ENCODE measurements around the gene NAA40.

Gene NAA40

DNA sequence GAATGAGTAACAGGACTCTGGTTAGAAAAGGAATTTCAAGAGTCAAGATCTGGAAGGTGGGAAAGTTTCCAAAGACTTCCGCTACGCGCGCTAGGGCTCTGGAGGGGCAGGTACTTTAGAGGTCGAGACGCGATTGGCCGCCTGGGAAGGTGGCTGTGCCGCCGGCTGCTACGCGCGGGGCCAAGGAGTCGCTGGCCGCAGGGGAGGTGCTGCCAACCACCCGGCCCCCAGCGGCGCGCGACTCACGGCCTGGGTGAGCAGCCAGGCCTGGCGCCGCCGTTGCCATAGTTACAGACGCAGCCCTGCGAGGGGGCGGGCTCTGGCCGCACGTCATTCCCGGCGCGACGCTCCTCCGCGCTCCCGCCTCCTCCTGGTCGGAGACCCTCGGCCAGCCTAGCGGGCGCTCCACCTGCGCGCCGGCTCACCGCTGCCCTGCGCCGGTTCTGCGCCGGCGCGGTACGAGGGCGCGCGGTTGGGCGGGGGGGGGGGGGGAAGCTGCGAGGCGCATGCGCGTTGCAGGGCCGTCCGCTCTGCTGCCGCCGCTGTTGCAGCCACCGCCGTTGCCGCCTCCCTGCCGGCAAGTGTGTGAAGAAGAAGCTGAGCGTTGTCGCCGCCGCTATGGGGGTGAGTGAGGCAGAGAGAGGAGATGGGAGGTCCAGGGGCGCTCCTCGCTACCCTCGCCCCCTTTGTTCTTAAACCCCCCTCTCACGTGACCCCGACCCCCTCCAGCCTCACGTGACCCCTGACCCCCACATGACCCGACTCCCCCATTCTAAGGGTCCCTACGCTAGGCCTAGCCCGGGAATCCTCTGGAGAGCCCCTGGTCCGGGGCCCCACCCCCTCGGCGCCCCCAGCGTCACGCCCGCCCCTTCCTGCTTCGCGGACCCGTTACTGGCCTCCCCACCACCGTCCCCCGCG is at the start of gene NAA40:
TSS of gene NAA40 (plus strand) at position 524 of the 918 bp plus-strand sequence. CDS start at position 619, 95 bp downstream.
- peak; percentile 94 to 95 for DNase-seq

DNA sequence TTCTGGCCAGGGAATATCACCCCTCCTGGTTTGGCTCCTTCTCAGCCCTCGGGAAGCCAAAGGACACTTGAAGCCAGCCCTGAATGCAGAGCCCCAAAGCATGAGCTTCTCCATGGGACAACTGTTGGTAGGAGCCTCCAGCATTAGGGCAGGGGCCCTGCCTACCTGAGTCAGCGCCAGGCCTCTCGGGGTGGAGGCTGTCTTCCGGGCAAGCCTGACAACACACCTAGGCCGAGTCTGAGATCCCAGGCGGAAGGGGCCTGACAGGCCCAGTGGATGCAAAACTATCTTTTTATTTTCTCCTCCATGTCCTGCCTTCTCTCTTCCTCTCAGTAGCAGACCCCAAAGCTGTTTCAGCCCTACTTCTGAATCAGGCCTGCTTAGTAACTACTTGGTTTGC is 49.5 kb upstream of the NAA40 start:
- no peak for DNase-seq

DNA sequence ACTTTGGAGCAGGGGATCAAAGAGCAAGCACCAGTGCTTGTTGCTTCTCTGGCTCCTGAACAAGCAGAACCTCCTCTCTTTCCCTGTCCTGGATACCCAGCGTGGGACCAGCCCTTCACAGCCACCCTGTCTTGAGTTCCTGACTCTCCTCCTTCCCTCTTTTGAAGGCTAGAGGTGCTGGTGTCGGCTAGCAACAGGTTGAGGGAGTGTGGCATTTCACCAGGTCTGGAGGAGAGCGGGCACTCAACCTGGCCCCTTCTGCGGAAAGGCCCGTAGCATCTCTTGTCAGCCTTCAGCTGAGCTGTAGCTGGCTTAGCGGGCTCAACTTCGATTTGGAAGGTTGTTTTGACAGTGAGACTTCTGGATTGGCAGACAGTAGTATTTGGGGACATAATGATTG is 48.4 kb upstream of the NAA40 start:
- no peak for DNase-seq

DNA sequence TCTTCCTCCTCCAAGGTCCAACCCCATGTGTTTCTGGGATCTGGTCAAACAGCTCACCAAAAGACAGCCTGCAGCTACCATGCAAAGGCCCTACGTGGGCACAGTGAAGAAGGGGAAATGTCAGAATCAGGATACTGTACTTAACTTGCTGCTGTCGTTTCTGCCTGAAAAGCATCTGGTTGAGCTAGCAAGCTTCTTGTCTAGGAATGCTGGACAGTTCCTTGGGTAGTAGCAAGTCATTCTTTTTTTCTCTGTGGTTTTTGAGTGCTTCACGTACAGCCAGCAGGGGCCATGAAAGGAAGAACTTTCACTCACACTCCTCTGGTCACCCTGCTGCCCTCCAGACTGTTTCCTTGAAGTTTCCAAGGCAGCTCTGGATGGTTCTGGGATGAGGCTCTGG is 46.6 kb upstream of the NAA40 start:
- no peak for DNase-seq

DNA sequence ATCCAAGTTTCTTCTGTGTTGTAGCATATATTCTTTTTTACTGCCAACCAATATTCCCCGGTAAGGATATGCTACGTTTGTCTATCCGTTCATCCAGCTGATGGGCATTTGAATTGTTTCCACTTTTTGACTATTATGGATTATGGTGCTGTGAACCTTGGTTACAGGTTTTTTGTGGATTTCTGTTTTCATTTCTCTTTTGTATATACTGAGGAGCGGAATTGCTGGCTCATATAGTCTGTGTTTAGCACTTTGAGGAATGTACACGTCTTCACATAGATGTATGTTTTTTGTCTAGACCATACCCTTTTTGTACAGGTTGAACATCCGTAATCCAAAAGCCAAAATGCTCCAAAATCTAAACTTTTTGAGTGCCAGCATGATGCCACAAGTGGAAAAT is 45.4 kb upstream of the NAA40 start:
- no peak for DNase-seq

DNA sequence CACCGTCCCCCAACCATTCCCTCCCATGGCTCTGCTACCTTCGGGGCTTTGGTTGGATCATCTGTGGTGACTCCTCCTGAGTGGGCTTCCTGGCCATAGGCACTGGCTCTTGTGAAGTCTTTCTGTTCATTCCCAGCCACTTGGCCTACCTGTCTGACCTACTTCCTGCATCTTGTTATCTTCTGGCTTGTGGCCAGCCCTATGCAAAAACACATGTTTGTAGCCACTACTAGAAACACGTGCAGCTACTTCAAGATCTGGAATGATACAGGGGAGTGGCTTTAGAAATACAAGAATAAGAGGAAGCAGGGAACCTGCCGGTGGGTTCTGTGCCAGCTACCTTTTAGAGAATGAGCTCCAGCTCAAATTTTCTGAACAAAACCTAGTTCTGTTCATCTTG is 42.7 kb upstream of the NAA40 start:
- no peak for DNase-seq

DNA sequence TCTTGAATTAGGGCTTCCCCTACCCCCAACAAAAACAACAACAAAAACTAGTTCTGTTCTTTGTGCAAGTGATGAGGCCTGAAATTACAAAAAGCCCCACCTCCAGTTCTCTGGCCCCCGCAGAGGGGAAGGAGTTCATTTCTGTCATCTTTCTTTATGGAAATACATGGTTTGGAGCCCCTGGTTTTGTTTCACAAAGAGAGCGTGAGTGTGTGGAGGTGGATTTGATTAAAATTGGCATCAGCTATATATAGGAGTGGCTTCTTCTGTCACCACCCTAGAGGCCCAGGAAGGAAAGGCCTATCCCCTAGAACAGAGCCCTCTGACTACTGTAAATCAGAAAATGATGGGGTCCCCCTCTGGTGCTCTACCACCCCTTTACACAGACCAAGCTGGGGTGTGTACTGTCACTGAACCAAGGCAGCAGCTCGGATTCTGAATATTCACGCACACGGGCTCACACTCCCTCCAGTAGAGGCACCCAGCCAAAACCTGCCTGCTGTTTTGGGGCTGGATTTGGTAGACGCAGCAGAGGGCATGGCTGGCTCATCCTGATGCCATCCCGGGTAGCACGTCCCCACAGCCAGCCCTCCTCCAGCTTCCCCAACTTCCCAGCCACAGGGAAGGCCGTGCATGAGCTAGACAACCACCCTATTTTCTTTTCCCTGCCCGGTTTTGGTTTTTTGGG is 41.2 kb upstream of the NAA40 start:
- no peak for DNase-seq

DNA sequence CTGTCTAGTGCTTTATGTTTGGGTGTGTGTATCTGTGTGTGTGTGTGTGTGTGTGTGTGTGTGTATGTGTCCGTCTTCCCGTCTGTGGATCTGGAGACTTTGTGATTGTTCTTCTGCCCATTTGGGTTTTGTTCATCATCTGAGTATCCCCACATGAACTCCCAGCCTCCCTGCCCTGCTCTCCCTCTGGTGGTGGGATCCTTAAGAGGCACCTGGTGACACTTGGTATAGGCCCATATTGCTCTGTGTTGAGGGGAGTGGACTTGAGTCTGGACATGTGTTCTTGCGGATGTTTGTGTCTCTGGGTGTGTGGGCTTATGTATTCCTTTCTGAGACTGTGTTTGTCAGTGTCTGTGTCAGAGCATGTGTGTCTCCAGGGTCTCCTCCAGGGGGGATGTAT is 37.1 kb upstream of the NAA40 start:
- peak in 1 of 2 donors; percentile 19 for DNase-seq

DNA sequence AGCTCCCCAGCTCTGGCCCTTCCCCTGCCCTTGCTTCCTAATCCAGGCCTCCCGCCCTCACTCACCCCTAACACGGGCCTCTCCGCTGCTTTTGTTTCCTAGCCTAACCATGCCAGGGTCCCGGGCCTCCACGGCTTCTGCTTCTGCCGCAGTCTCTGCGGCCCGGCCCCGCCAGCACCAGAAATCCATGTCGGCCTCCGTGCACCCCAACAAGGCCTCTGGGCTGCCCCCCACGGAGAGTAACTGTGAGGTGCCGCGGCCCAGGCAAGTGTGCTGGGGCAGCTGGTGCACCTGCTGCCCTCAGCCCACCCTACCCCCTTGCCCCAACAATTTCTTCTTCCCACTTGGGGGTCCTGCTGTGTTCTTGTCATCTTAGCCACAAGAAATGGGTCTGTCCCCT is 34.9 kb upstream of the NAA40 start:
- DNase-seq, result no peak

DNA sequence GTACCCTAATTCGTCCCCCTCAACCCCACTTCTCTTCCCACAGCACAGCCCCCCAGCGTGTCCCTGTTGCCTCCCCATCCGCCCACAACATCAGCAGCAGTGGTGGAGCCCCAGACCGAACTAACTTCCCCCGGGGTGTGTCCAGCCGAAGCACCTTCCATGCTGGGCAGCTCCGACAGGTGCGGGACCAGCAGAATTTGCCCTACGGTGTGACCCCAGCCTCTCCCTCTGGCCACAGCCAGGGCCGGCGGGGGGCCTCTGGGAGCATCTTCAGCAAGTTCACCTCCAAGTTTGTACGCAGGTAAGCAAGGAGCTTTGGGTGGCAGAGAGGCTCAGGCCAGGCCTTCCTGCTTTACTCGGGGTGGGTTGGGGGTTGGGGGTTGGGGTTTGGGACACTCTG is 34.1 kb upstream of the NAA40 start:
- no peak for DNase-seq

DNA sequence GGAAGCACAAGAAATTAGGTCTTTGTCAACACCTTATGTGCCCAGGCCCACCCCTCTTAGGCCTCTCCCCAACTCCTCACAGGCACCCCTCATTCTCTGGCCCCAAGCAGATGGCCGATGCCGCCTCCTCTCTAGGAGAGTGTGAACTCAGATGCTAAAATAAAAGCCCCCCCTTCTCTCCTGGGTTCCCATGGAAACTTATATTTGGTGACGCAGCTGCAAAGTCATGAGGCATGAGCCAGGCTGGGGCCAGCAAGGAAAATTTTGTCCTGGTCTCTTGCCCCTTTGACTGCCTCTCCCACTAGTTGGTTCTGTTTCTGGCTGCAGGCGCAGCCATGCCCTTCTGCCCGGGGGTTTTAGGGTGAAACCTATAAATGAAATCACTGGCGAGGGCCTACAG is 33.6 kb upstream of the NAA40 start:
- DNase-seq, result no peak

DNA sequence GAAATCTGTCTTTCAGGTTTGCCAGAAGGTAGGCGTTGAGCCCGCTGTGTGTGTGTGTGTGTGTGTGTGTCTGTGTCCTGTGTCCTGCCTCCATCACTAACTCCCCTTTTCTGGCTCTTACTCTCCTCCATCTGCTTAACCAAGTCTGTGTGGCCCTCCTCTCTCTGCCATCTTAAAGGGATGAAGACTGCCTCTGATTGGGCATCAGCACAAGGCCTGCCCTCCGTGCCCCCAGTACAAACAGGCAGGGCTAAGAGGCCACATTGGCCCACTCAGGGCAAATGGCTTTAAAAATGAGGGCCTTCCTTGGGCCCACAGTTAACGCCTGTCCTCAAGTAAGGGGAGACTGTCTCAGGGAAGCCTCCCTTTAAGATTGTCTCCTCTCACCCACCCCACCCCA is 32.7 kb upstream of the NAA40 start:
- no peak for DNase-seq

DNA sequence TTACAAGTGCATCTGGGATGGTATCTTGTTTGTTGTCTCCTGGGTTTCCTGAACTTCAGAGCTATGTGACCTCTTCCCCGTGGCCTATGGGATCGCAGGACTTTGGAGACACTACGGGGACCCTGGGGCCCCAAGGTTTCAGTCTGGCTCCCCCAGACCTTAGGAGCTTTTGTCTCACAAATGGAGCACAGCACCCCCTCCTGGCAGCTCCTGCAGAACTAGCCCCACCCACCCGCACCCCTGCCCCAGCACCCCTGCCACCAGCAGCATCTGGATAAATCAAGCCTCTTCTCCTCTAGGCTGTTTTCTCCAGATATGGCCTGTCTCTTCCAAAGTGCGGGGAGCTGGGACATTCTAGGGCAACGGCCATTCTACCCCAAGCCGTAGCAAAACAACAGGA is 32.2 kb upstream of the NAA40 start:
- peak; percentile 43 to 64 for DNase-seq

DNA sequence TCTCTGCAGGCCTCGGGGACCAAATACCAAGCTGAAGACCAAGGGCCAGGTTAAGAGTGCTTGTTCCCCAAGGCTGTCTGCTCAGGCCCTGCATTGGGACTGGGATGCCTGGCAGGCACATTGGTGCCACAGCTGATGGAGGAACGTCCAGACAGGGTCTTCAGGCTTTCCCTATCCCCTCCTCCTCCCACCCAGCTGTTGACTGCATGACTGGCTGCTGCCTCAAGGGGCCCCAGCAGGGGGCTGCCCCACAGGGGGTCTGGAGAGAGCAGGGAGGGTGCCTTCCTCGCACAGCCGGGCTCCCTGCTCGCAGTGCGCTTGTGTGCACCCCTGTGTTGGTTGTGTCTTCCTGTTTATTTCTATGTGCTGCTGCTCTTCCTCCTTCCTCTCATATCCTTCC is 31.7 kb upstream of the NAA40 start:
- no peak for DNase-seq

DNA sequence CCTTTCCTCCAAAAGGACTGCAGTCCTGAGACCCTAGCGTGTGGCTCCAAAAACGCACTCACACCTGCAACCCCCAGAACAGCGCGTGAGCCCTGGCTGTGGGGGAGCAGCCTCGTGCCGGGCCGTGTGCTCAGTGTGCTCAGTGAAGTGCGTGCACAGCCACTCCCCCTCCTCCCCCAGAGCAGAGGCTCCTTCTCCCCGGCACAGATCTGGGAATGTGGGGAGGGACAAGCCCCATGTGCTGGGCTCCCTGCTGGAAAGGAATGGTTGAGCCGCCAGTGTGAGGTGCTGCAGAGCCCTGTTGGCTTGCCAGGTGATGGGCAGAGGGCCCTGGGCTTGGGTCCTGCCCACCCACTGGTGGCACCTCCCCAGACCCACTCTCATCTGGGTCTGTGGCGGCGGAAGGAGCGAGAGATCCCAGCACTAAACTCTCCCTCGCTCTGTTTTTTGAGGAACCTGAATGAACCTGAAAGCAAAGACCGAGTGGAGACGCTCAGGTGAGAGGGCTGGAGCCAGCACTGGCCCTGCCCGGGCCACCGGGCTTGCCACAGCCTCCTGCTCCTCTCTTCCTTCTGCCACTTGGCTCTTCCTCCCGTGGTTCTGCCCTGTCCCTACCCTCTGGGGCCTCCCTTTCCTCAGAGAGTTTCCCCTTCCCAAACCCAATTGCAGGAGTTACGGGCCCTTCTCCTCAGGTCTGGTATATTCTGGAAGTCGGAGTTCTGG is 30.8 kb upstream of the NAA40 start:
- no peak for DNase-seq

DNA sequence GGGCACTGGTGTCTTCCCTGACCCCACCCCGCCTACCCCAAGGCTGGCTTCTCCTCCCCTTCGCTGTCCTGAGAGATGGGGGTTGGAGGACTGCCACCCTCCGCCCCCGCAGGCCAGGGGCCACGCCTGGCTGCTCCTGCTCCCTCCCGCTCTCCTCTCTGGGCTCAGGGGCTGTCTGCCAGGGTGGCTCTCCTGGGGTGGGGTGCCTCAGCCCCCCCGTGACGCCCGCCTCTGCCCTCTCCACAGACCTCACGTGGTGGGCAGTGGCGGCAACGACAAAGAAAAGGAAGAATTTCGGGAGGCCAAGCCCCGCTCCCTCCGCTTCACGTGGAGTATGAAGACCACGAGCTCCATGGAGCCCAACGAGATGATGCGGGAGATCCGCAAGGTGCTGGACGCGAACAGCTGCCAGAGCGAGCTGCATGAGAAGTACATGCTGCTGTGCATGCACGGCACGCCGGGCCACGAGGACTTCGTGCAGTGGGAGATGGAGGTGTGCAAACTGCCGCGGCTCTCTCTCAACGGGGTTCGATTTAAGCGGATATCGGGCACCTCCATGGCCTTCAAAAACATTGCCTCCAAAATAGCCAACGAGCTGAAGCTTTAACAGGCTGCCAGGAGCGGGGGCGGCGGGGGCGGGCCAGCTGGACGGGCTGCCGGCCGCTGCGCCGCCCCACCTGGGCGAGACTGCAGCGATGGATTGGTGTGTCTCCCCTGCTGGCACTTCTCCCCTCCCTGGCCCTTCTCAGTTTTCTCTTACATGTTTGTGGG is 30.0 kb upstream of the NAA40 start:
- no peak for DNase-seq

DNA sequence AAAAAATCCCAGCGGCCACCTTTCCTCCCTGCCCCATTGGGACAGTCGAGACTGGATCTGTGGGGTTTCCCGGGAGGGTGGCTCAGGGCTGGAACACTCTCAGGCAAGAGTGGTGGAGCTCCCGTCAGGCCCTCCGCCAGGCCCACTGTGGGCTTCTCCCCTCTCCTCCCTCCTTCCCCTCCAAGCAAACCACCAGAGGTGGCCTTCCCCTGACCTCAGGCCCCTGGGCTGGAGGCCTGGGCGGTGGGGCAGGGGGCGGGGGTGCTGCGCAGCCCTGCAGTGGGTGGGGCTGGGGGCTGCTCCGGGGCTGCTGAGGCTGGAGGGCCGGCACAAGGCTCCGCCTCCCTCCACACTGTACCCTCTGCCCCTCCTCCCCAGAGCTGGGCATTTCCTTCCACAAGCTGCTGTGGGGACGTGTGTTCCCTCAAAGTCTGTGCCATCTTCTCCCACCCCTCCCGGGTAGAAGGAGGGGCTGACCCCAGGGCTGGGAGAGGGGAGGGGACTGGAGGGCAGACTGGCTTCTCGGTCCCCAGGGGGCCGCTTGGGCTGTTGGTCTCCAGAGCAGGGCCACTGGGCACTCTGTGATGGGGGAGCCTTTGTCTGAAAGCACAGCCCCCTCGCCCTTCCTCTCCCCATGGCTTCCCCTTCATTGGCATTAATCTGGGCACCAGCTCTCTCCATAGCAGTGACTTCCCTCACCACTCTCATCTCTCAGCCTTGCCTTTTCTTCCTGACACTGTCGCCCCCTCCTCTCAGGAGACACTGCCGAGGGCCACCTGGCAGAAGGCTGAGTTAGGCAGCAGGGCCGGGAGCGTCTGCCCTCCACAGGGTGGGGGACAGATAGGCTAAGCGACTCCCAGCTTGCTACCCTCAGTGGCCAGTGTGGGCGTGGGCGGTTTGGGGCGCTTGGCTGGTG is 29.0 kb upstream of the NAA40 start:
- DNase-seq, result no peak

DNA sequence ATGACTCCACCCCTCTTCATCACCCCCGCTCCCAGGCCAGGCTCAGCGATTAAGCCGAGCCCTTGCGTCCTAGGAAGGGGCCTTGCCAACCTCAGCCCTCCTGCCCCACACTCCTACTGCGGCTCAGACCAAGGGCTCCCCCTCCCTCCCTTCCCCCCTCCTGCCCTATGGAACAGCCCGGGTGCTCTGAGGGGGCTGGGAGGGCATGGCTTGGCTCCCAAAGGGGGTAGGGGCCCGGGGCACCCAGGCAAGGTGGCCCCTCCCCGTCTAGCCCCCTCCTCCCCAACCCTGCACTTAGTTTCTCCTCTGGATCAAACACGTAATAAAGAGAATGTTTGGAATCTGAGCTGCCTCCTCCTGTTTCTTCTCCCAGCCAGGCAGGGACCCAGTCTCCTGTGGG is 28.1 kb upstream of the NAA40 start:
- DNase-seq, result no peak

DNA sequence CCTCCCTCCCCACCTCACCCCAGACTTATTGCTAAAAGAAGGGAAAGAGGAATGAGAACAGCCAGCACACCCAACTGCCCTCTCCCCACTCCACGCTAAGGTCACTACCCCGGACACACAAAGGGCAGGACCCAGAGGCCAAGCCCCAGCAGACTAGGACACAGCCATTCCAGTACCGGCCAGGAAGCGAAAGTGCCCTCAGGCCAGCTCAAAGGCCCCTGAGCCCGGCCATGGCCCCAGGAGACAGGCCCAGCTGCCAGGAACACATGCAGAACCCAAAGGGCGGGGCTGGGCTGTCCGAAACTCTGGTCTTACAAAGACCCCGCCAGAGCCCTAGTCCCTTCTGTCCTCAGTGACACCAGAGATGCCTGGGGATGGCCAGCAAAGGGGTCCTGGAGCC is 27.4 kb upstream of the NAA40 start:
- DNase-seq, result no peak

DNA sequence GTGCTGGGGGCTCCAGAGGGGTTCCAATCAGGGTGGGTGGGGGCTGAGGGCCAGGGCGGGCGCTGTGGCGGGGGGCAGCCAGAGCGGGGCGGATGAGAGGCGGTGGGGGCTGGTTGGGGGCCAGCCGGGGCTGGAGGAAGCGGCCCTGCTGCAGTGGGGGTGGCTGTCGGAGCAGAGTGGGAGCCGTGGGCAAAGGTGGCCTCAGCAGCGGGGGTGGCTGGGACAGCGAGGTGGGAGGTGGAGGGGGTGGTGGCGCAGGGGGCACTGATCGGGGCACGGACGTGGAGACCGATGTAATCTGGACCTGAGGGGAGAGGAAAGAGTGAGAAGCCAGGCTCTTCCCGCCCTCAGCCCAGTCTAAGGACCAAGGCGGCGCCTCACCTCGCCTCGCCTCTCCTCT is 26.9 kb upstream of the NAA40 start:
- DNase-seq, result no peak

DNA sequence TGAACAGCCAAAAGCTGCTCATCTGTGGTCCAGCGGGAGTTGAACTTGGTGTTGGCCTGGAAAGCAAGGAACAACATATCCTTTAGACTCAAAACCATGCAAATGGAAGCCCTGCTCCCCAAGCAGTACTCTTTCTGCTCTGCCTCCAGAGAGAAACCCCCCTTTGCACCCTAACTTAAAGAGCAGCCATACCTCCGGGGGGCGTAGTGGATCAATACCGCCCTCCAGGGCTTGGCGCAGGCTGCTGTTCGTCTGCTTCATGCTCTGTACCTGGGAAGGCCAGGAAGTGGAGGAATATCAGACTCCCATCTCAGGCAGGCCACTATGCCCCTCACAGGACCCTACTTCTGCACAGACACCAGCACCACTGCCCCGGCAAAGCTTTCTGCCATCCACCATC is 26.1 kb upstream of the NAA40 start:
- no peak for DNase-seq

Data from CD4-positive, alpha-beta T cell treated with Interferon alpha-2 for 1 hour (primary cell).